Uterus (tissue), 4 donors: ENCODE measurements around the gene SLC8A1. TPM values are rescaled to one million over a fixed set of nuclear protein-coding genes. Genes with fewer than 3 reads are reported as not detected.
A peak's percentile ranks its signal among the peaks of the same experiment; 100 is the strongest.

Experiments
- DNase-seq, 2 donors: peaks; one replicate each; pipeline ENCODE4 v3.0.0-alpha.2; 2019 to 2020
- H3K27ac ChIP-seq, 2 donors: fragments of 200-600 bp; sonication (generic); 1 replicate in 1 of 2; 2 replicates in 1 of 2; pipeline ENCODE4 v1.5.1; 2016 to 2018
- H3K27me3 ChIP-seq, 2 donors: fragments of 200-600 bp; sonication (generic); one replicate each; pipeline ENCODE4 v1.5.1; 2018 to 2019; ENCODE audit warnings: control low read depth in 1 of 2
- H3K36me3 ChIP-seq, 2 donors: fragments of 200-600 bp; sonication (generic); one replicate each; pipeline ENCODE4 v1.5.1; 2019; ENCODE audit warnings: control low read depth in 1 of 2
- H3K4me1 ChIP-seq, 2 donors: fragments of 200-600 bp; sonication (generic); one replicate each; pipeline ENCODE4 v1.5.1; 2018 to 2019; ENCODE audit warnings: control low read depth in 1 of 2
- H3K4me3 ChIP-seq, 2 donors: fragments of 200-600 bp; sonication (generic); 1 replicate in 1 of 2; 2 replicates in 1 of 2; pipeline ENCODE4 v1.5.1; 2018 to 2019; ENCODE audit warnings: mild to moderate bottlenecking in 1 of 2
- H3K9me3 ChIP-seq, 2 donors: fragments of 200-600 bp; sonication (generic); one replicate each; pipeline ENCODE4 v1.5.1; 2019; ENCODE audit warnings: control low read depth in 1 of 2
- POLR2A ChIP-seq, 2 donors: fragments of 450-650 bp; IDR thresholded peaks; one replicate each; pipeline ENCODE4 v1.6.1; 2016; ENCODE audit warnings: antibody characterized with exemption in 2 of 2, mild to moderate bottlenecking in 1 of 2, moderate library complexity in 1 of 2
- intact Hi-C: fragments of 100-400 bp; cut with DNase I; formaldehyde crosslinking; loops from one replicate; pipeline ENCODE4 v1.15.1; 2023; ENCODE audit warnings: low total_unique reads
- total RNA-seq, 4 donors: library from RNA; depleted of rRNA in 3 of 4; stranded (reverse); fragments of >200 nt in 3 of 4; gene quantifications; one replicate each; pipeline versions ENCODE4 v1.1.0 to v1.2.4, GENCODE V29; 2014 to 2023
- TF ChIP-seq, protein P1 (sequence below), 4 experiments: fragments of 200-600 bp in 2 of 4; fragments of 450-650 bp in 2 of 4; sonication (generic) in 2 of 4; IDR thresholded peaks; one replicate each; pipeline ENCODE4 v1.5.1; 2016 to 2019; ENCODE audit warnings: antibody characterized with exemption in 4 of 4, mild to moderate bottlenecking in 2 of 4, moderate library complexity in 1 of 4
- donor health status: DM: yes; HTN: yes; CAD: no.

Gene SLC8A1
- total RNA-seq, 4 donors from 2014 or later: 61.2 to 257 (median 140) TPM

DNA sequence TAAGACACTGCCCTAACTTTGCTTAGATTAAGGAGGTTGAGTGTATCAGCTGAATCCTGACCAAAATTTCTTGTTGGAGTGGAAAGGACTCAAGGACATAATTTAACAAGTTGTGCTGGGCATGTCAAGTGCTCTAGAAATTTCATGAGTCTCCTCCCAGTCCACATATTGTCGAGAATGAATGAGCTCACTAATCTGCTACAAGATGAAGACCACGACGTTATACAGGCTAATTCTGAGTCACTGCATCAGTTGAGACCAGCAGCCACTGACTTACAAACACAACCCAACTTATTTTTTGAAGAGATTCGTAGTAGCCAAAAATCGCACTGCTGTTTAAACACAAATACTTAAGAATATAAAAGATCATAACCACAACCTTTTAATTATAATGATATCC, 28.7 kb upstream of the SLC8A1 start:
- DNase-seq: no peak
- Histone ChIP-seq H3K27me3 (no peaks in the 10 kb centered on the region), H3K4me1 (no peaks in the 10 kb centered on the region)

DNA sequence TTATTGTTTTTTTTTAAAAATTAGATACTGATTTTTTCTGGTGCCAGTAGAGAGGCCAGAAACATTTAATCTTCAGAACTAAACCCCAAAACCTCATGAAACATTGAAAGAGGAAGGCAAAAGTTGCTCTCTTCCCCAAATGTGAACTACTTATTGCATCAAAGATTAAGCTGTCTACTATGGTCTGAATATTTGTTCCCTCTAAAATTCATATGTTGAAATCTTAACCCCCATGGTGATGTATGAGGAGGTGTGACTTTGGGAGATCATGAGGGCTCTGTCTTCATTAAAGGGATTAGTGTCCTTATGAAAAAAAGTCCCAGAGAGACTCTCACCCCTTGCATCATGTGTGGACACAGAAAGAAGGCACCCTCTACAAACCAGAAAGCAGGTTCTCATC, 28.2 kb upstream of the SLC8A1 start:
- intact Hi-C loops: no loop called here
- H3K36me3 ChIP-seq: no peaks in the 10 kb centered on the region
- H3K27me3 ChIP-seq: no peaks in the 10 kb centered on the region
- TF ChIP-seq, protein P1, sequence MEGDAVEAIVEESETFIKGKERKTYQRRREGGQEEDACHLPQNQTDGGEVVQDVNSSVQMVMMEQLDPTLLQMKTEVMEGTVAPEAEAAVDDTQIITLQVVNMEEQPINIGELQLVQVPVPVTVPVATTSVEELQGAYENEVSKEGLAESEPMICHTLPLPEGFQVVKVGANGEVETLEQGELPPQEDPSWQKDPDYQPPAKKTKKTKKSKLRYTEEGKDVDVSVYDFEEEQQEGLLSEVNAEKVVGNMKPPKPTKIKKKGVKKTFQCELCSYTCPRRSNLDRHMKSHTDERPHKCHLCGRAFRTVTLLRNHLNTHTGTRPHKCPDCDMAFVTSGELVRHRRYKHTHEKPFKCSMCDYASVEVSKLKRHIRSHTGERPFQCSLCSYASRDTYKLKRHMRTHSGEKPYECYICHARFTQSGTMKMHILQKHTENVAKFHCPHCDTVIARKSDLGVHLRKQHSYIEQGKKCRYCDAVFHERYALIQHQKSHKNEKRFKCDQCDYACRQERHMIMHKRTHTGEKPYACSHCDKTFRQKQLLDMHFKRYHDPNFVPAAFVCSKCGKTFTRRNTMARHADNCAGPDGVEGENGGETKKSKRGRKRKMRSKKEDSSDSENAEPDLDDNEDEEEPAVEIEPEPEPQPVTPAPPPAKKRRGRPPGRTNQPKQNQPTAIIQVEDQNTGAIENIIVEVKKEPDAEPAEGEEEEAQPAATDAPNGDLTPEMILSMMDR (IDR thresholded peaks at IDR 0.05): no peak
- TF ChIP-seq POLR2A (IDR thresholded peaks at IDR 0.05): no peak
- DNase-seq: no peak
- no peaks in the 10 kb centered on the region for H3K9me3 ChIP-seq
- no peak overlapping the region for H3K27ac ChIP-seq
- H3K4me3 ChIP-seq: no peak overlapping the region
- no peaks in the 10 kb centered on the region for H3K4me1 ChIP-seq

More for the DNA sequence above, 28.7 kb upstream of the SLC8A1 start:
- no peak overlapping the region for H3K27ac ChIP-seq
- H3K36me3 ChIP-seq: no peaks in the 10 kb centered on the region
- no peaks in the 10 kb centered on the region for H3K9me3 ChIP-seq
- intact Hi-C loops: no loop called here
- no peak for TF ChIP-seq POLR2A (IDR thresholded peaks at IDR 0.05)
- TF ChIP-seq, protein P1 (IDR thresholded peaks at IDR 0.05): no peak
- H3K4me3 ChIP-seq: no peak overlapping the region

DNA sequence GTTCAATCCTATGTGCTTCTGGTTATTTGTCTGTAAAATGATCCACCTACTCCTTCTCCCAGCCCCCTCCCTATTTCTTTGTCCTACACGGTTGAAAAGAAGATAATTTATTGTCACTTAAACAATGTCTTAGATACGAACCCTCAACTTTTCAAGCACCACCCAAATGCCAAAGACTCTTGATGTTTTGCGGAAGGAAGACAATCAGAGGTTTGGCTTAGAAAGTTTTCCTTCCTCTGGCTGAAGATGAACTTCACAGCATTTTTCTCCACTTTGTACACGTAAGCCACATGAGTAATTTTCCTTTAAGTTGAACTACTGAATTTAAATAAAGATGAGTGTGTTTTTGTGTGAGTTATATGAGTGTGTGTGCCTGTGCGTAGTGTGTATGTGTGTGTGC, 25.5 kb upstream of the SLC8A1 start:
- Histone ChIP-seq H3K27me3 (no peaks in the 10 kb centered on the region), H3K4me3 (no peak overlapping the region), H3K27ac (peak overlapping the region in 1 of 2 donors; percentile 18), H3K4me1 (no peaks in the 10 kb centered on the region), H3K36me3 (no peaks in the 10 kb centered on the region), H3K9me3 (no peaks in the 10 kb centered on the region)
- DNase-seq: no peak
- intact Hi-C loops: no loop called here
- TF ChIP-seq POLR2A (IDR thresholded peaks at IDR 0.05): no peak
- TF ChIP-seq, protein P1 (IDR thresholded peaks at IDR 0.05): no peak

DNA sequence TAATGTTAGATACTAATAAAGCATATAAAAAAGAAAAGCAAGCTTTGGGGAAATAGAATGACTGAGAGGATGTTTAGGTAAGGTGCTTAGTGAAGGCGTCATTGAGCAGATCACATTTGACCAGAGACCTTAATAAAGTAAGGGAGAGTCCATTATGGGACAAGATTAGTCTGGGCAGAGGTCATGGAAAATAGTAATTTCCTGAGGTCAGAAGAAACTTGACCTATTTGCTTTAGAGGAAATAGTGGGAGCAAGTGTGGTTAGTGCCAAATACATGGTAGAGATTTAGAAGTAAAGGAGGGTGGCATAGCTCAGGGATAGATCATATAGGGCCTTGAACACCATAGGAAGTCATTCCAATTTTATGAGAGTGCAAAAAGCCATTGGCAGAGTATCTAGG, 24.5 kb upstream of the SLC8A1 start:
- Histone ChIP-seq H3K4me3 (no peak overlapping the region), H3K9me3 (no peaks in the 10 kb centered on the region), H3K4me1 (no peaks in the 10 kb centered on the region), H3K27ac (peak overlapping the region in 1 of 2 donors; percentile 18), H3K27me3 (no peaks in the 10 kb centered on the region), H3K36me3 (no peaks in the 10 kb centered on the region)
- DNase-seq: no peak
- intact Hi-C loops: no loop called here
- TF ChIP-seq POLR2A (IDR thresholded peaks at IDR 0.05): no peak
- TF ChIP-seq, protein P1 (IDR thresholded peaks at IDR 0.05): no peak

DNA sequence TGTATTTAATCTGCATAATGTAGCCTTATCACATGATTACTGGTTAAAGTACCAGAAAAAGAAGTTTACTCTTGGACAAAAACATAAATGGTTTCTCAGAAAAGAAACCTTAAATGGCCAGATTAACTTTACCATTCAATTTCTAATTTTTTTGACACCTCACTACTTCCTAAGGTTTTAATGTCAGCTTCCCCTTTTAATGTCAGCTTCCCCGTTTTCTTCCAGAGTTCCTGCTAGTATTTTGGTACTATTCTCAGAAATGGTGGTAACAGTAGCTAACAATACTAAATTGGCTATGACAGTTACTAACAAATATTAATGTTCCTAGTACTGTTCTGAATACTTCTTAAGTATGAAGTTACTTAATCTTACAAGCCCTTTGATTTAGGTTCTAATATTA, 22.4 kb upstream of the SLC8A1 start:
- peak overlapping the region in 1 of 2 donors; percentile 29 for H3K27ac ChIP-seq
- H3K4me3 ChIP-seq: no peak overlapping the region
- TF ChIP-seq, protein P1 (IDR thresholded peaks at IDR 0.05): no peak
- TF ChIP-seq POLR2A (IDR thresholded peaks at IDR 0.05): no peak

More for the DNA sequence above, 22.4 kb upstream of the SLC8A1 start:
- intact Hi-C loops: no loop called here
- H3K36me3 ChIP-seq: no peaks in the 10 kb centered on the region
- H3K4me1 ChIP-seq: no peaks in the 10 kb centered on the region
- no peaks in the 10 kb centered on the region for H3K9me3 ChIP-seq
- no peaks in the 10 kb centered on the region for H3K27me3 ChIP-seq
- DNase-seq: no peak
